ENCODE results near the gene CD300LB.
A peak's percentile ranks its signal among the peaks of the same experiment; 100 is the strongest.

DNA sequence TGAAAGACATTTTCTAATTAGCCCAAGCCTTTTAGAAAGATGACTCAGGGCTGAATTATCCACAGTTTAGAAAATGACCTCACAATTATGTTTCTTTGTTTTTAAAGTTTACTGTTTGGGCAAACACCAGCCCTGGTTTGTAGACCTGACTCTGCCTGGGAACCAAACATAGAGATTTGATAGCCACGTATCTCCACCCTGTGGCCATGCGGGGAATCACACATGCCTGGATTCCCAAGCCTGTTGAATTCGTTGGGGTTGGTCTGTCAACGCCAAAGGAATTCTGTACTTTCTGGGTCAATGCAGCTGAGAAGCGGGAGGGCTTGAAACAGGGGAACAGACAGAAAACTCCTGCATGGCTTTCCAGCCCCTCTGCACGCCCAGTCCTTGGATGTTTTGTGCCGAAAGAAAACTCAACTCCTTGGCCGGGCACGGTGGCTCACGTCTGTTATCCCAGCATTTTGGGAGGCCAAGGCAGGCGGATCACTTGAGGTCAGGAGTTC, 37.9 kb downstream of the CD300LB start:
- TF ChIP-seq POLR2AphosphoS5 (IDR thresholded peaks at IDR 0.05) = peak in 1 of 3 donors; percentile 11
- TF ChIP-seq EP300 (IDR thresholded peaks at IDR 0.05) = no peak
- peak in 6 of 7 experiments; percentile 21 to 96 (median 94) for TF ChIP-seq CTCF (IDR thresholded peaks at IDR 0.05)

All from stomach (tissue), 4 donors.